GM19438 (cell line): Measurements from ENCODE around the gene YBX2.
"Not testable (repeated sequence)": the region's sequence is repeated elsewhere in the genome, so short reads cannot be mapped to it uniquely, and the experiment has no call there.

Source experiments
- ATAC-seq: cut with Tn5 transposase; IDR thresholded peaks from one replicate; pipeline ENCODE4 v1.9.1; 2021; ENCODE audit warnings: low read depth; ENCODE audit not compliant: unreplicated experiment

Gene YBX2

DNA sequence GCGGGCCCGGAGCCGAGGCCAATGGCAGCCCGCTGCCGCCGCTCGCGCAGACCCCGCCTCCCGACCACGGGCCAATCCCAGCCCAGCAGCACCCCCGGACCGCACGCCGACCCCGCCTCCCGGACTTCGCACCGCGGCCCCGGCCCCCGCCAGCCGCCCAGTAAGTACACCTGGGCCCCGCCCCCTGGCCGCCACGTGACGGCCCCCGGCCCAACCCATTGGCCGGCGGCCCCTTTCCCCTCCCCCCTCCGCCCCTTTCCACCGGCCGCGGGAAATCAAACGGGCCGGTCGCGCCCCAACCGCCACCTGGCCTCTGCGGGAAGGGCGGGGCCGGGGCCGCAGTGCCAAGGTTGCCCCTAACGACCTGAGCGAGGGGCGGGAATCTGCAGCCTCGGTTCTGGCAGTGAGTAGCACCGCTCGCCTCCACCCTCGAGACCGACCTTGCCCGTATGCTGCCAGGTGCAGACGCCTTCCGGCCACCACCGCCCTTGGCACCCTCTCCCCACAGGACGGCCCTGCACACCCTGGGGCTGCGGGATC is at the start of gene YBX2:
Gene YBX2, minus strand, starts transcription at position 26 of the 540 bp plus-strand sequence. CDS start 139 bp downstream, outside the sequence.
- ATAC-seq, result no peak

DNA sequence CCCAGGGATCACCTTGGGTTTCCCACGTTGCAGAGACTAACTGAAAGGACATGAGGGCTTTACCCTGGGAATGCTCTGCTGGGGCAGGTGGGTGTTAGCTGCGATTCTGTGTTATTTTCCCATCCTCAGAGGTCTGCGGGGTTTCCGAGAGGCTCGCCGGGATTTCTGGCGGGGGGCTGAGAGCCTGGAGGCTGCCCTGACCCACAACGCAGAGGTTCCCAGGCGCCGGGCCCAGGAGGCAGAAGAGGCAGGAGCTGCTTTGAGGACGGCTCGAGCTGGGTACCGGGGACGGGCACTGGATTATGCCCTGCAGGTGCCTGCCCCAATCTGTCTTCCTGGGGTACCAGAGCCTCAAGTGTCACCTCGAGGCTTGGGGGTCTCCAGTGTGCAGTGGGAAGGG is 48.8 kb upstream of the YBX2 start:
- ATAC-seq, result no peak

DNA sequence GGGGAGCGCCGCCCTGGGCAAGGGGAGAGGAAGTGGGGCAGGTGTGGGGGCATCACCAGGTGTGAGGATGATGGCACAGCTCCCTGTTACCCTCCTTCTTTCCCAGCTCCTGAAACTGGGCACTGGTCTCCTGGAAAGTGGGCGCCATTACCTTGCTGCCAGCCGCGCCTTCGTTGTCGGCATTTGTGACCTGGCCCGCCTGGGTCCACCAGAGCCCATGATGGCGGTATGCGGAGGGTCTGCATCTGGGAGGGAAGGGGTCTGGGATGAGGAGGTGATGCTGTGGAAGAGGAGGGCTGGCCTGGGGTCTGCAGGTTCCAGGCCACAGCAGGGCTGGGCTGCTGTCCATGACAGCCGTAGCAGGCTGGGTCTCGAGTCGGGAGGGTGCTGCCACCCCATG is 47.4 kb upstream of the YBX2 start:
- no peak for ATAC-seq

DNA sequence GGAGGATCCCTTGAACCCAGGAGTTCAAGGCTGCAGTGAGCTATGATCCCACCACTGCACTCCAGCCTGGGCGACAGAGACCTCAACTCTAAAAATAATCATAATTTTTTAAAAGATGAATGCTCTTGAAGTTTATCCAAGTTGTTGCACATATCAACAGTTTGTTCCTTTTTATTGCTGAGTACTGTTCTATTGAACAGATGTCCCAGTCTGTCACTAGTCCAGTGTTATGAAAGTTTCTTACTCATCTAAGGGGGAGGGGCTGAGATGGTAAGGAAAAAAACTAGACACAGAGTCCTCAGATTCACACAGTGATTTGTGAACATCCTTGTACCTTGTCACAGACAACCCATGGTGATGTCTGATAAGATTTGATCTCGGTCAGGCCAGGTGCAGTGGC is 45.7 kb upstream of the YBX2 start:
- ATAC-seq, result no peak

DNA sequence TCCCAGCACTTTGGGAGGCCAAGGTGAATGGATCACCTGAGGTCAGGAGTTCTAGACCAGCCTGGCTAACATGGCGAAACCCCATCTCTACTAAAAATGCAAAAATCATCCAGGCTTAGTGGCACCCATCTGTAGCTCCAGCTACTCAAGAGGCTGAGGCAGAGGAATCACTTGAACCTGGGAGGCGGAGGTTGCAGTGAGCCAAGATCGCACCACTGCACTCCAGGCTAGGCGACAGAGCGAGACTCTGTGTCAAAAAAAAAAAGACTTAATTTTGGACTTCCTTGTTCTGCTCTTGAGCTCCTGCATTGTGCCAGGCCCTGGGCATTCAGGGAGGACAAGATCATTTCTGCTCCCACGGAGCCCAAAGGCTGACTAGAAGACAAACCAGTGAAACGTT is 43.2 kb upstream of the YBX2 start:
- not testable (repeated sequence) for ATAC-seq

DNA sequence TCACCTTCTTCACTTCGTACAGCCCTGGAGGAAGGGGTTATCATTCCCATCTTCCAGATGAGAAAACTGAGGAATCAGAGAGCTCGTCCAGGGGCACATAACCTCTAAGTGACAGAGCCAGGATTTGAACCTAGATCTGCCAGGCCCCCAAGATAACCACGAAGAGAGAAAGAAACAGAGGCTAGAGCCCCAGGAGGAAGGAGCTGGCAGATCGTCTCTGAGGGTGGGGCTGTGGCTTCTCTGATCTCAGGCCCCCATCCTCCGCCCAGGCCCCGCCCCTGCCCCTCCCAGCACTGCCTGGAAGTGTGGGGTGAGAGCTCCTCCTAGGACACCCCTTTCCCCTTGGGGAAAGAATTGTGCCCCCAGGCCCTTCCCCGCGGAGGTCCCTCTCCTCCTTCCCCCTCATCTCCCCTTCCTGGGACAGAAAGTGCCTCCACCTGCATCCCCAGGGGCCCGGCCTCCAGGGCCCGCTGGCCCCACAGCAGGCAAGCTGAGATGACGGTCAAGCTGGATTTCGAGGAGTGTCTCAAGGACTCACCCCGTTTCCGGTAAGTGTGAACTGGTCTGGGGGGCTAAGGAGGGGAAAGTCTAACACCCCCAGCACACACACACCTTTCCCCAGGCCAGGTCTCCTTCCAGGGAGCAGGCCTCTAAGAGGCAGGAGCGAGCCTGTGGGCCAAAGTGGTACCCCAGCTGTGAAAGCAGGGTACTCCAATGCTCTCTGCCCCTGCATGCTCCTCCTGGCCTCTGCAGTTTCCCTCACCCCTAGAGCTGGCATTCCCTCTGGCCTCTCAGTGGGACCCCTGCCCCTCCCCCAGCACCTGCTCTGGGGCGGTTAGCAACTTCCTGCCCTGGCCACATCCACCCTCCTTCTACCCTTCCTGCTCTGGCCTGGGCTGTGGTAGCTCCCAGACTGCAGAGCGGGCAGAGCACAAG is 42.1 kb upstream of the YBX2 start, which contains the start of gene ACAP1:
Gene ACAP1, plus strand, starts transcription at position 290 of the 936 bp plus-strand sequence. Its CDS starts 206 bp downstream, at position 496.
- ATAC-seq, result no peak

DNA sequence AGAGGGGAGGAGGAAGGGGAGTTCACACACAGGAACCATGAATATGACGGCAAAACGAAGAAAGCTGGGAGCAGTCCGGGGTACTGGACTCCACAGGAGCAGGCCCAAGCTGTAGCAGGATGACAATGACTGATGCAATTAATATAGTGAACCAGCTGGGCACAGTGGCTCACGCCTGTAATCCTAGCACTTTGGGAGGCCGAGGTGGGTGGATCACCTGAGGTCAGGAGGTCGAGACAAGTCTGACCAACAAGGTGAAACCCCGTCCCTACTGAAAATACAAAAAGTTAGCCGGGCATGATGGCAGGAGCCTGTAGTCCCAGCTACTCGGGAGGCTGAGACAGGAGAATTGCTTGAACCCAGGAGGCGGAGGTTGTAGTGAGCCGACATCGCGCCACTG is 41.3 kb upstream of the YBX2 start:
- ATAC-seq, result not testable (repeated sequence)

DNA sequence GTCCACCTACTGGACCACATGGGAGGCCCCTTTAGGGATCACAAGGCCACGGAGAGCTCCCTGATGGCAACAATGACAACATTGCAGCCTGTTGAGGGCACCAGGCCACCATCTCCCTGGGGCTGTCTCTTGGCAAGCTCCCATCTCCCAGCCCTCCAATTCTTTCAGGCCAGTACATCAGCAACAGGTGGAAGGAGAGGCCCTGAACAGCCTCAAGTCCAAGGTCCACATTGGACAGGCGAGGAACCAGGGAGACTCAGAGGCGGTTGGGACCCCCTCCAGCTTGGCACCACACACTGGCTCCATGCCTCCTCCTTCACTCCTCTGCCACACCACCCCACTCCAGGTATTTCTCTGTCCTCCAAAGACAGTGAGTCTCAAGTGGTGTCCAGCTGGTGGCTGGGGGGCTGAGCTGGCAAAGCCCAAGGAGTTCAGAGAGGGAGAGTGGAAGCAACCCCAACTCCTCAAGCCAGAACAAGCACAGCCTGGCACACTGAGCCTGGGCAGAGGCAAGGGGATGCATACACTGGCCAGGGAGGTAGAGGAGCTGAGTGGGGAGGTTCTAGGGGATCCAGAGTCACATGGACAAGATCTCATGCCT is 40.6 kb upstream of the YBX2 start:
- ATAC-seq, result no peak

DNA sequence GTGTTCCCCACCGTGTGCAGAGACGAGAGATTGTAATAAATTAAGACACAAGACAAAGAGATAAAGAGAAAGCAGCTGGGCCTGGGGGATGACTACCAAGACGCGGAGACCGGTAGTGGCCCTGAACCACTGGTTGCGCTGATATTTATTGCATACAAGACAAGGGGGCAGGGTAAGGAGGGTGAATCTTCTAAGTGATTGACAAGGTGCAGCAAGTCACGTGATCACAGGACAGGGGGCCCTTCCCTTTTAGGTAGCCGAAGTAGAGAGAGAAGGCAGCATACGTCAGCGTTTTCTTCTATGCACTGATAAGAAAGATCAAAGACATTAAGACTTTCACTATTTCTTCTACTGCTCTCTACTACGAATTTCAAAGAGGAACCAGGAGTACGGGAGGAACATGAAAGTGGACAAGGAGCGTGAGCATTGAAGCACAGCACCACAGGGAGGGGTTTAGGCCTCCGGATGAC is 38.2 kb upstream of the YBX2 start:
- ATAC-seq, result not testable (repeated sequence)

DNA sequence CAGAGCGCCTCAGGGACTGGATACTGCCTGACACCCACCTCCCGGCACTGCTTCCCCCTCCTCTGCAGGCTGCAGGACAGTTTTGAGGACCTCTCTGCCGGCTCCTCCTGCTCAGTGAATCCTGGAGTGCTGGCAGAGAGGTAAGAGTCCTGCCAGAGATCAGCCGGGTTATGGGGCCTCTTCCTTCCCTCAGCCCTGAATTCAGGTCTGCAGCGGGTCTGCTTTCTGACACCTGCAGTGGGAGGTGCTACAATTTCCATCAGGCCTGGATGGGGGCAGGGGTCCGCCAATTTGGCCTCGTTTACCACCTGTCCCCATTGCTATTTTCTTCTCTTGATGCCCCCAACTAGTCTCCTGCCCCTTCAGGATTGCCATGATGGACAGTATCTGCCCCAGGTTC is 37.7 kb upstream of the YBX2 start:
- no peak for ATAC-seq

DNA sequence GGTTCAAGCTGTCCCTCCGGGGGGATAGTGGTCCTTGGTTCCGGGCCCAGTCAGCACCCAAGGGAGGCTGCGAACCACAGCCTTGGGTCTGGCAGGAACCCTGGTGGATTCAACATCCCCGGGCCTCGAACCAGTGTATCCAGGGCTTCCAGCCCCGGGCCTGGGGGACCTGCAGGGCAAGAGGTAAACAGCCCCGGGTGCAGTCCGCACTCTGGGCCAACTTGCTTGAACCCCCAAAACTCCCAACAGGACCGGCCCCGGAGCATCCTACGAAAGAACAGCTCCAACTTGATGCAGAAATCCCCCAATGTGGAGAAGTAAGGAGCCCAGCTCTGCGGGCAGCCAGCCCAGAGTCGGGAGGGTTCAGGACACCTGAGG is 36.2 kb upstream of the YBX2 start:
- ATAC-seq, result no peak

DNA sequence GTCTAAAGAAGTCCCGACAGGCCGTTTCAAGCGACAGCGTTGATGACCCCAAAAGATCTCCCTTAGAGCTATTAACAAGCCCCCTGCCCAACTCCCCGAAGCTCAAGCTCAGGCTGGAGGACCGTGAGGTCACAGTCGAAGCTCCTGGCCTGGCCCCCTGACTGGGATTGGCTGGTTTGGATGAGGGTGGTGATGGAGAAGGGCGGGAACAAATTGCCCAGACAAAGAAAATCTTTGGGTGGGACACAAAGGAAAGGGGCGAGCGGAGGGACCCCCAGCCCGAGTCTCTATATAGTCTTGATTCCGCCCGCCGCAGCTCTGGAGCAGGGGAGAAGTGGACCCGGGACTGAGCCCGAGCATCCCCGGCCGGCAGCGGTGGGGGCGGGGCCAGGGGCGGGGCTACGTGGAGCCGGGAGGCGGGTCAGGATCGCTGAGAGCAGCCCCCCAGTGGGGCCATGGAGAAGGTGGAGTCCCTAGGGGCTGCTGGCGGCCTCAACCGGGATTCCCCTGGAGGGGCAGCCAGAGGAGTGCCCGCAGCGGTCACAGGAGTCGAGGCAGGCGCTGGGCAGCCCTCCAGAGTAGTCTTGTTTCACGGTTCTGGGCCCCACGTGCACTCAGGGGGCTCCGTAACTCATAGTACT is 35.7 kb upstream of the YBX2 start:
- ATAC-seq, result peak; percentile 43

DNA sequence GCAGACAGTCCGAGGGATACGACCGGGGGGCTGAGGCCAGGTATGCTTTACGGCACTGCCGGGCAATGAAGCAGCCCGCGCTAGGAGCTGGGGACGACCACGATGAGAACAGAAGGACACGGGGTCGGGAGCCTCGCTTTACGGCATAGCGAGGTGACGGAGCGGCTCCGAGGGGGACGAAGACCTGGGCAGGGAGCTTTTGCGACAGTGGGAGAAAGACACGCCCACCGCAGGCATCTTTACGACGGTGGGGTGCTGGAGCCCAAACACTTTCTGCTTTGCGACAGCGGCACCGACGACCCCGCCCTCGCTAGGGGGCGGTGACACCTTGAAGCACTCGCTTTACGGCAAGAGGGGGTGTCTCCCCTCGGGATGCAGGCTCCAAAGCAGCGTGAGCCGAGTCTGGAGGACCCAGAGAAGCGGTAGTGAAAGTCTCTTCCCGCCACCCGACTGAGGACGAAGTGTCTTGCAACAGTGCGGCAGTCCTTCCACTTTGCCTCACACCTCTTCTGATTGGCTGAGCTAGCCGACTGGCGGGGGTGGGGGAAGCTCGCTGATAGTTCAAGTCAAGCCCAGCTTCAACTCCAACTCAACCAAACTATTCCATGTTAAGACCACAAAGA is 35.0 kb upstream of the YBX2 start:
- ATAC-seq, result peak; percentile 53

DNA sequence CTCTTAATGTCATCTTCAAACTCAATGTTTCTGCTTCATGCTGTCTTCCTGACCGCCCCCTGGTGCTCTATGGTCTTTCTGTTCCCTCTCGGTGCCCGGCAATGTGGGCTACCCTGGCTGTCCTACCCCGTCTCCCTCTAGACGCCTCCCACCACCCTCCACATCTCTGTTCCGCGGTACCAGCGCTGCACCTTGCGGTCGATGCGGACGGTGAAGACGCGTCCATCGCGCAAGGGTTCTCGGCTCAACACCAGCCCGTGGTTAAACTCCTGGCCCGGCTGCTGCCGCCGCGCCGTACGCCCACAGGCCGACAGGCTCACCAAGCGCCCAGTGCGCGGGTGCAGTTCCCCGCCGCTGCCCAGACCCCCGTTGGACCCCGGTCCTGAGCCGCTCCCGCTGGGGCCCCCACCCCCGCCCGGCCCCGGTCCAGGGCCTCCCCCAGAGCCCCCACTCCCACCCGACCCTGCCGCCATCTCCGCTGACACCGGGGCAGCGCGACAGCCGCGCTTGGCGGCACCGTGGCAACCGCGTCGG is 34.5 kb upstream of the YBX2 start, which contains the start of gene NEURL4:
Gene NEURL4, minus strand, starts transcription at position 496 of the 534 bp plus-strand sequence. Its CDS starts 23 bp downstream, at position 473.
- ATAC-seq, result no peak

DNA sequence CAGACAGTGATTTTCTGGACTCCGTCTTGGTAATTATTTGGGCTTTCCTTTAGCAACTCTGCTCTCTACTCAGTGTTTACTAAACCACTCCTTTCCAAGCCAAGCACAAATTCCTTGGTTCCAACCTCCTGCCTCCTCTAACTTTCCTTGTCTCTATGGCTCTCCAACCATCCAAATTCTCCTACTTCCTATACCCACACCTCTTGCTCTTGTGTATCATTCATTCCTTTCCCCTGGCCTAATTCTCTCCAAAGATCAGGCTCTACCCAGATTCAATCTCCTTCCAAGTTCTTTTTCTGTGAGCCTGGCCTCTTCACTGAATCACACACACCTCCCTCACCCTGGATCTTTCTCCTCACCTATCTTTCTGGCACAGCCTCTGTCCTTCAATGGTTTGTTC is 33.6 kb upstream of the YBX2 start:
- ATAC-seq, result no peak

DNA sequence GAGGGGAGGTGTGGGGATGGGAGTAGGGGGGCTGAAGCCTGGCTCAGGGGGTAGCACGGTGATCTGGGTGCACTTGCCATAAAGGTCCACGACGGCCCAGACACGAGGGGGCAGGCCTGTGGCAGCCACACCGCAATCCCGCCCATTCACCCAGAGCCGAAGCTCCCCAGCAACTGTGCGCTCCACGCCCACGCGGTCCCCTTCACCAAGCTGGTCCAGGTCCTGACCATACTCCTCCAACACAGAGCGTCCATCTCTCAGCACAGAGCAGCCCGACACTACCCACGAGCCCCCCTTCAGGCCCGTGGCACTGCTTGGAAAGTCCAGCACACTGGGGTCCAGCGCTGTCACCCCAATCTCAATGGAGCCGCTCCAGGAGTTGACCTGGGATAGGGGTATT is 33.1 kb upstream of the YBX2 start:
- ATAC-seq, result no peak

DNA sequence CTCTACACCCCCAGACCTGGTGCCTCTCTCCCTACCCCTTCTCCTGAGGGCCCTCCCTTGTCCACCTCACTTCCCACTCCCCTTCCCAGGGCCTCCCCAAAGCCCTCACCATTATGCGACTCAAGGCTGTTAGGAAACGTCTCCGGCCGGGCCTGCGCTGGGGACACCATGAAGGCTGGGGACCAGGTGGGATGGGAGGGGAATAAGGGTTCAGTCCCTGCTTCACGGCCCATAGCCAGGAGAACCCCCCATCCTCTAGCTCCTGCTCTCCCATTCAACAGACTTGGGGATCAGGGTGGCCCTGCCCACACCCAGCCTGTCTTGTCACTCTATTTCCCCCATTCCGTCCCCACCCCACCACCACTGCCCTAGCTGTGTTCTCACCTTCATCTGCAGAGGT is 32.6 kb upstream of the YBX2 start:
- ATAC-seq, result no peak

DNA sequence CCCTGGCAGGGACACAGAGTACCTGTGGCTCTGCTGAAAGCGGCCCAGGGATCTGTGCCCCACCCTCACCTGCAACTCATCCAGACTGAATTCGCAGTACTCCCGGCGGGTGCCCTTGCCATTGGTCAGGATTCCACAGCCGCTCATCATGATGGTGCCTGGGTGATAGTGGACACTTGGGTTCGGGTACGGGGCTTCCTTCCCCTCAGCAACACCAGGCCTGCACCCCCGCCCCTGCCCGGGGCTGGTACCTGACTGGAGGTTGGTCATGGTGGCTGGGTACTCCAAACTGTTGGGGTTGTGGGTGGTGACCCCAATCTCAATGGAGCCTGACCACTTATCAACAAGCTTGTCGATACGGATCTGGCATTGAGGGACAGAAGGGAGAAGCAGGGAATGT is 31.7 kb upstream of the YBX2 start:
- ATAC-seq, result no peak

DNA sequence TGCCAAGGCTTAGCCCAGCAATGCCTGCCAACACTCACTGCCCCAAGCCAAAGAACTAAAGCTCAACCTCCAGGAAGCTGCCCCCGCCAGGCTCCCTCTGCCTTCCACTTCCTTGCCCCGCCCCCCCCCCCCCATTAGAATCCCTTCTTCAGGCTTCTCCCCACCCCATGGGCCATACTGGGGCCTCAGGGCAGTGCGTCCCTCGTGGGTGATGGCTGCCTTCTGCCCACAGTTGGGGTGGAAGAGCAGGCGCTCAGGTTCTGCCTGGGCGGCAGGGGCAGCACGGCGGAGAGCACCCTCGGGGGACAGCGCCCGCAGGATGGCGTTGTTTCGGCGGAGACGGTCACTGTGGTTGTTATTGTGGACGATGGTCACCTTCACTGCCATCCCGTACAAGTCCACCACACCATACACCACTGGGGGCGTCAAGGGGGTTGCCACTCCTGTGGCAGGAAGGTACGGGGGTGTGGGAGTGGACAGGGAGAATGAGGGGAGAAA is 30.6 kb upstream of the YBX2 start:
- no peak for ATAC-seq

DNA sequence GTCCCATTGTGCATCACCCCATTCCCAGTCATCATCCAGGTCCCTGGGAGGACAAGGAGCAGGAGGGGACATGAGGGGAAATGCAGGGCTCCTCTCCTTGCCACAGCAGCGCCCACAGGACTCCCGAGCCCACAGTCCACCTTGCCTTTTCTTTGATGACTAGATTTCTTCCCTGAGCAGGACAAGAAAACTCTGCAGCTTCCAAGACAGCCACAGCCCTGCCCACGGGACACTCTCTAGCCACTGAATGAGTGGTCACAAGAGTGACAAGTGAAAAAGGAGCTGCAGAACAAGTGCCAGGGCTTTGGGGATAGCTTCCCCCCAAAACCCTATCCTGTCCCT is 30.0 kb upstream of the YBX2 start:
- no peak for ATAC-seq
